Limb (tissue), 2 donors: Measurements from ENCODE around the gene CC2D1B.
A peak's percentile ranks its signal among the peaks of the same experiment; 100 is the strongest.

Experiments
- DNase-seq, 2 donors: peaks; one replicate each; pipeline ENCODE4 v3.0.0-alpha.2; 2016; ENCODE audit errors: extremely low spot score in 2 of 2

CC2D1B gene

DNA sequence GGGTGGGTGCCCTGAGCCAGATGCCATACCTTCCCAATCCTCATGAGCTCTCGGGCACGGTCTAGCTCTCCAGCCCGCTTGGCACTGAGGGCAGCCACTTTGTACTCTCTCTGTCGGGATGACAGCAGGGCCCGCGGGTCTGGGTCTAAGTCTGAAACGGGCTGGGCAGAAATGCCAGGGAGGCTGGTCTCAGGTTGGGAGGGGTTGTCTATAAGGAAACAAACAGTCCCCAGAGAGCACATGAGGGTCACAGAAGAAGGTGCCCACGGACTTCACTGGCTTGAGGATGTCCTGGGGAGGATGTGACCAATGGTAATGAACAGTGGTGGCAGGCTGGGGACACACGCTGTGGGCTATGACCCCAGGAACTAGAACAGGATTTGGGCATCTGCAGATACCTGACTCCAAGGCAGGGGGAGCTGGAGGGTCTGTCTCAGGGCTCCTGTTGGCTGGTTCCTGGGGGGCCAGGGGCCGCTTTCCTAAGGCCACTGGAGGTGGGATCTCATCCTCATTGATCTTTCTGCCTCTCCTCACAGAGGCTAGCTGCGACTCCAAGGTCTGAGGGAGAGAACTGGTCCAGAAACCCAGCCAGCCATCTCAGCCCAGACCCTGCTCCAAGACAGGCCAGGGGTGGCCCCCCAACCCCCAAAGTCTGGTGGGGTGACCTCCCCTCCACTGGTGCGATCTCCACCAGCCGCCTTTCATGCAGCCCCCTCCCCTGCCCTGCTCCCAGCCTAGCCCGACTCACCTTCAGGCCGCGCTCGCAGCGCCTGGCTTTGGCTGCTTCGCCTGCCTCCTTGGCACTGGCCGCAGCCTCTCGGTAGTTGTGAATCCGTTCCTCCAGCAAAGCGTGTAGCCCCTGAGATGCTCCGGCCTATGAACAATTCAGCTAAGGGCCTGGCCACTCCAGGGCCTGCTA, 6.1 kb downstream of the CC2D1B start:
- DNase-seq: no peak

DNA sequence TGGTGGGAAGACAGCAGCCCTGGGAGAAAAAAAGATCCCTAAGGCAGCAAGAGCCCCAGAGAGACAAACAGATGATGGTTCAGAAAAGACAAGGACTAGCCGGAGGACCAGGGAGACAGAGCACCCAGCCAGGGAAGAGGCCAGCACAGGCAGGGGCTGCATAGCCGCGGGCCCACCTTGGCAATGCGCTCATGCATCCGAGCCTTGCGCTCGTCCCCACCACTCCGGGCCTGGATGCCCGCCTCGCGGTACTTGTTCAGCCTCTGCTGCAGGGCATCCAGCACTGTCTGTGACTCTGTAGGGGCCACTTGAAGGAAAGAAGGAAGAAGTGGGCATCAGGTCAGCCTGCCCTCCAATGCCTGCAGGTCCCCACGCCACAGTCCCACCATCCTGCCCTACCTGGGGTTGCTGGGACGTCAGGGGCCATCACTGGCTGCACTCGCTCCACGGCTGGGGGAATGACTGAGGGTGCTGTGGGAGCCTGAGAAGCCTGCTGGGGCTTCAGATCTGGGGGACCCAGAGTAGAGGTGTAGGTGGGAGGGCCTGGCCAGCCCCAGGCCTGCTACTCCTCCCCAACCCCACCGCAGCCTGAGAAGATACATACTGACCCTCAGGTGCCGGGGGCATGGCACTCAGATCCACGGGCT, 7.0 kb downstream of the CC2D1B start:
- DNase-seq: no peak

DNA sequence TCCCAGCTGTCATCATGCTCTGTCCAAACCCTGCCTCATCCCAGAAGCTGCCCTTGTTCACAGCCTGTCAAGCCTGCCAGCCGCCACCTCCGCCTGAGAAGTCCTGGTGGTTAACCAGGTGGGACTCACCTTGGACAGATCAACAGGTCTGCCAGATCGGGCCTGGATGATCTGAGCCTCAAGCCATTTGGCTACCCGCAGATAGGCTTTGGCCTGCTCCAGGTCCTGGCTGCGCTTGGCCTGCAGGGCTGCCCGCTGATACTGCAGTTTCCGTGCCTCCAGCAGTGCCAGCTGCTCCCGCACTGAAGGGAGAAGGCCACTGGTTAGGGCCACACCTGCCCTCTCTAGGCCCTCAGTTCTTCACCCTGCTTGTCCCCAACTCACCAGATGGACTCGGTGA, 8.6 kb downstream of the CC2D1B start:
- DNase-seq: no peak

DNA sequence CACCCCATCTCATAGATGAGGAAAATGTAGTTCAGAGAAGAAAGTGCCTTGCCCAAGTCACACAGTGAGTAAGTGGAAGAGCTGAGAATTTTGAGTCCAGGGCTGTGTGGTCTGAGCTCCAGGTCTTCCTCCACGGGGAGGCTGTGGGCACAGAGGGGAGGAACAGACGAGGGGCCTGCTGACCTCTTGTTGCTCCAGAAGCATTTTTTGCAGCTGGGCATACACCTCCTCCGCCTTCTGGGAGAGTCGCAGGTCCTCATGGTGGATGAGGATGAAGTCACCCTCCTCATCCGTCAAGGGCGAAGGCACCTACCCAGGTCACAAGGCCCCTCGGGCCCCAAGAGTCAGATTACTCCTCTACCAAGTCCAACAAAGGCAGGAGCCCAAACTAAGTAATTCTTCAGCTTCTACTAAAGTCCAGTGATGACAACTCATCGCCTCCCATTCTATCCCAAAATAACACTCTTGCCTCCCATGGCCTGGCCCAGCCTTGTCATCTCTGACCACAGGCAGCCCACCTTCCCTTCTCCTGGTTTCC, 9.1 kb downstream of the CC2D1B start:
- no peak for DNase-seq

DNA sequence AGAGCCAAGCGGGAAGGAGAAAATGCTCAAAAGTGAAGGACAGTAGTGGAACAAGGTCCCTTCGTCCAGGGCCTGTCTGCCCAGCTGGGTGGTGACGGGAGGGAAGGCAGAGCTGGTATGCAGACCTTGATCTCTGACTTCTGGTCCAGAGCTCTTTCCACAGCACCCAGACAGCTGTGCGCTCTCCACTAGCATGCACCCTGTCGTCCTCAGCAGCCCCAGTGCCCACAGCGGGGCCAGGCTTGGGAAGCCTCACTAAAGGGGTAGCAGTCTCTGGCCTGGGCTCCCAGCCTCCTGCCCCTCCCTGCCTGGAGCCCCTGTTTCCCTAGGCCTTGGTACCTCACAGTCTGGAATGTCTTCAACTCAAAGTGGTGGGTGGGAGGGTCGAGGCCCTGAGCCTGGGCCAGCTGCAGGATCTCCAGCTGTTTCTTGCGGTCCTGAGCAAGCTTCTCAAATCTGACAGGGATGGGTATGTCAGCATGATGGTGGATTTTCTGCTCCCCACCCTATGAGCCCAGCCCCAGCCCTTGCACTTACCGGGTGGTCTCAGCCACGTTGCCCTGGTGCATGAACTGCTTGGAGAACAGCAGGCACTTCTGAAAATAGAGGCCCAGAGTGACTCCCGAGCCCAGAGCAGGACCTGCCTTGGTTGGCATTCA, 10.0 kb downstream of the CC2D1B start:
- no peak for DNase-seq

DNA sequence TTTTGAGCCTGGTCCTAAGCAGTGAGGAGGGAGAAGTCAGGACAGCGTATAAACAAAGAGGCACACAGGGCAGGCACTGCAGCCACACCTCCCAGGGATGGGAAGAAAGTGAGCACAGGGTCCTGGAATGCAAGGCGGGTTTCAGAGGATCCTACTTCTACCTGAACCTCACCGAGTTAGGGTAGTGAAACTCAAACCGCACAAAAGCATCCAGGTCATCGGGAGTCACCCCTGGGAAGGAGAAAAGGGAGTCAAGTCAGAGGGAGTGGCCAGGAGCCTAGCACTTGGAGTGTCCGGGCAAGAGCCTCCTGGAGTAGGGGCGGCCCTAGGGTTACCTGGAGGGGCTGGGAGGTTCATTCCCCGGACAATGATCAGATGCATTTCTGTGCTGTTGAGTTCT, 10.6 kb downstream of the CC2D1B start:
- no peak for DNase-seq

DNA sequence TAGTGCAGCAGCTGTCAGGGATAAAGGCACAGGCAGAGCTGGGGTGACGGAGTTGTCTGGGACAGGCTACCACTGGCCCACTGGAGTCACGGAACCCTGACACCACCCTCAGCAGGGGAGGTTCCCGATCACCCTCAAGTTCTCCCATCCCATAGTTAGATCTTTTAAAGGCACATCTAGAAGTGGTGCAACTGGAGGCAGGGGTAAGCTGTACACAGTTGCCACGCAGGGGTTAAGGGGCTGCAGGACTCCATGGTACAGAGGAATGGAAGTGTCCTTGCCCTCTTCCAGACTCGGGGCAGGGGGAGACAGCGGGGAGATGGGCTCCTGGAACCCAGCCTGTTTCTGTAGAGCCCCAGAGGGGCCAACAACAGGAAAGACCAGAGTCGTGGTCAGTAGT, 13.3 kb downstream of the CC2D1B start:
- DNase-seq: no peak

DNA sequence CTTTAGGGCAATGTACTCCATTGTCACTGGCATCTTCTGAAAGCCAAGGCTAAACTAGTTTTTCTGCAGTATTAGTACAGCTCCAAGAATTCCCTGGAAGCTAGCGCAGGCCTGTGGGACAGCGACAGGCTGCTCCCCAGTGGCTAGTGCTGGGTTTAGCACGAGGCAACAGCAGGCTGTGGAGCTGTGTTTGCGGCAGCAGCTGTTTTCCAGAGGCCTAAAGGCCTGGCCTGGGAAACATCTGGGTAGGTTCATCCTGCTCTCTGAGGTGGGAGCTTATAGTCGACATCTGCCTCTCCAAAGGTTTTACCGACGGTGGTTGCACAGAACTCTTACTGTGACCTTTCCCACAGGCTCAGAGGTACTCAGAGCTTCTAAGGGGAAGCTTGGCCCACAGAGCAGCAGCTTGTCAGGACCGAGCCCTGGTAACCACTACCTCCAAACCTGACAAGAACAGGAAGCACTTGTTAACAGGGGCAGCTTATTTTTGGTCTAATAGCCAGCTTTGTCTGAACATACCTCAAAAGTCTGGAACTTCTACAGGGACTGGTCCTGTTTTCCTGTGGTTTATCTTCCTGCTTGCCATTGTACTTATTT, 17.2 kb downstream of the CC2D1B start:
- DNase-seq: peak in 1 of 2 donors; percentile 33

DNA sequence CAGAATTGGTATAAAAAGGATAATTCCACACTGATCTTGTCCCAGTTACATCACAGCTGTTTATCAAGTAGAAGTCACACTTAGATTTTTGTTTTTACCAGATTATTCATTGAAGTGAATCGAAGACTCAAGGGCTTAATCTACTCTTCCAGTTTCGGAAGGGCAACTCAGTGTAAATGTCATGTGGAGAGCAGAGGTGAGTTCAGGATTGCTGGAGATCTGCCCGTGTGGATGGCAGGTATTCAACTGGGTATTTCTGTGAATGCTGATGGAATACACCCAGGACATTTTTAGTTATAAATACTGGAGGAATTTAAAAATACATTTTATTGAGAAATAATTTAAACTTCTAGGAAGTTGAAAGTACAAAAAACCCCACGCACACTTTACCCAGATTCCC, 19.4 kb downstream of the CC2D1B start:
- DNase-seq: no peak

DNA sequence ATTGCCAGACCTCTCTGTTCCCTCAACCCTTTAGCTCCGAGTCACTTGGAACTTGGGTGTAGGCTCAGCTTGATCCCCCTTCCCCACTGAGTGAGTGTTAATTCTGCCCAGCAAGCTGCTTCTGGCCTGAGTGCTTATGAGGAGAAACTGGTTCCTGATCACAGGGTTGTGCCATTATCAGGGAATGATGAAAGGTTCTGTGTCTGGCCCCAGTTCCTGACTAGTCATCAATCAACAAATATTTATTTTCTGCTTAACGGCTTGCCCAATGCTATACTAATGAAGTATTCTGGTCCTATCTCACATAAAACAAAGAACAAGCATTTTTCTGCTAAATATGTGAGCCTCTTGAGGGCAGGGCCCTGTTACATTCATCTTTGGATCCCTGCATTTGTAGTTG, 20.8 kb downstream of the CC2D1B start:
- DNase-seq: no peak

DNA sequence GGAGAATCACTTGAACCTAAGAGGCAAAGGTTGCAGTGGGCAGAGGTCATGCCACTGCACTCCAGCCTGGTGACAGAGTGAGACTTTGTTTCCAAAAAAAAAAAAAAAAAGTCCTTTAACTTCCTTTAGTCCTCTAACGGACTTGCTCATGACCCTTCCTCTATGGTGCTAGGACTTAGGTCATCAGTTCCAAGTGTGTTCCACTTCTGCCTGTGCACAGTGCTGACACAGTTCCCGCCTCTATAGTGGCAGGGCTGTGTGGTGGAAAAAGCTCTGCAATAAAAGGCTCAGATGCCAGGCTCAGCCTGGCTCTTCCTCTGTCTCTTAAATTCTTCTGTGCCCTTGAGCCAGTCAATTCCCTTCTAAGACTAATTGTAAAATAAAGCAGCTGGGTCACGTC, 22.0 kb downstream of the CC2D1B start:
- DNase-seq: no peak

DNA sequence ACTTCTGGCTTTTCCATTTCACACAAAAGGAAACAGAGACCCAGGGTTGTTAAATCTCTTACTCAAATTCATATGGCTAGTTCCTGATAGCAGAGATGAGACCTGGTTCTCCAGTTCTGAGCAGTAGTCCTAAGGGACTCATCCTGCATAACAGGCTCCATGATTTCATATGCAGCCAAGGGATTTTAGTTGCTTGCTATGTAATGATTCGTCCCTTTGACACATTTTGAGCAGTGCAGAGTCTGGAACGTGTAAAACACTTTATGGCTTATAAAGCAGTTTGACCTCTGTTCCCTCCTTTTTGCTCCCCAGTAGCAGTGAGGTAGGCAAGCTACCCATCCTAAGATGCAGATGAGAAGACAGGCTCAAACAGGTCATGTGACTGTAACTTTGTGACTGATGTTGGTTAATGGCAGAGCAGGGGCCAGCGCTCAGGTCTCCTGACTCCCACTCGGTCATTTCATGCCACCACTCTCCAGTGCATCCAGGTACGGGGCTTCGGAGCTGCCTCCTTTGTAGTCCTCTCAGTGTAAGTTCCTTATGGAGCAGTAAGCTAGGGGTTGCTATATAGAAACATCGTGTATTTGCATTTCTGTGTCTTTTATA, 24.2 kb downstream of the CC2D1B start:
- no peak for DNase-seq

DNA sequence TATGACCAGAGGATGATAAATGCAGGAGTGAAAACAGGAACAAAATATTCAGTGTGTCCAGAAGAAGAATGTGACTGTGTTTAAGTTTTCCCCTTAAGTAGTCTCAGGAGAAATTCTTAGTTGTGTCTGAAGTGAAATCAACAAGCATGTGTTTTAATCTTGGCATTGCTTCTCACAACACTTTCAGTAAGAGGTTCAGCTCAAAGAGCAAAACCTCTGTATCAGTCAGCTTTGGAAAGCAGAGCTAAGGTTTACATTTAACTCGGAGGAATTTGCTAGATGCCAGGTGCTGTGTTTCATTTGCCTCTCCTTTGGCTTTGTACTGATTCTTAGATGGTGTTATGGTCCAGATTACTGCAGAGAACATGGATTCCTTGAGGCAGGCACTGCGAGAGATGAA, 28.6 kb downstream of the CC2D1B start:
- DNase-seq: no peak

DNA sequence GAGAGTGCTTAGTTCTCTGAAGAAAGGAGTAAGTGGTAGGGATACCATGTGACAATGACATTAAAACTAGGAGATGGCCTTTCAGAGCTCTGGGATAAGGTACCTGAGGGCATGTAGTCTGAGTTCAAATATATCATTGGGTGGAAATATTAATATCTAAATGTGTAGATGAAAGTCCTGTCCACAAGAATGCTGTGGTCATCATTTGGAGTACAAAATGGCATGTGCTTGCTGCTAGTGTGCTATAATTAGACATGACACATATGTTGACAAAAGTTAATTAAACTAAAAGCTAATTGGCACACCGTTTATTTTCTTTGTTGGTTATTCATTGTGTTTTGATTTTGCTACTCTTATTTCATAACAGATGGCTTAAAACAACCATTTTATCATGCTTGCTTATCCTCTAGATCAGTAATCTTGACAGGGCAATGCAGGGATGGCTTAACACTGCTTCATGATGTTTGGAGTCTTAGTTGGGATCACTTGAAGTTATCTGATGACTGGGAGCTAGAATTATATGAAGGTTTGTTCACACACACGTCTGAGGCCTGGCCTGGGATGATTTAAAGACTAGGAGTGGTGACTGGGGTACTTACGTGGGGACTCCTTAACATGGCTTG, 31.0 kb downstream of the CC2D1B start:
- no peak for DNase-seq

DNA sequence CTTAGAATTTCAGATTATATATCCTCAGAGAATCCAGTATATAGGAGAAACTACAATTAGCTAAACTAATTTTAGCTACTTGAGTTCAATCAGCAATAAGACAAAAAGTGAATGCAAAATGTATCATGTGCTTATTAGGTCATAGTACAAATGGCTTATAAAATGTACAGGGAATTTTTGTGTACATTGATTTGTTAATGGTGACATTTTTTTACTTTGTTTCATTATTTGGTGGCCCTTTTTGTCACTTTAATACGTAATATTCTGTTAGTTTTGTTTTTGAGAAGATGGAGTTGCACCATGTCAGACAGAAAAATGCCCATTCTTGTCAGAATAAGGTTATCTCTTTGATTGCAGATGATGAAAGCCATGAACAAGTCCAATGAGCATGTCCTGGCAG, 33.6 kb downstream of the CC2D1B start:
- DNase-seq: no peak

DNA sequence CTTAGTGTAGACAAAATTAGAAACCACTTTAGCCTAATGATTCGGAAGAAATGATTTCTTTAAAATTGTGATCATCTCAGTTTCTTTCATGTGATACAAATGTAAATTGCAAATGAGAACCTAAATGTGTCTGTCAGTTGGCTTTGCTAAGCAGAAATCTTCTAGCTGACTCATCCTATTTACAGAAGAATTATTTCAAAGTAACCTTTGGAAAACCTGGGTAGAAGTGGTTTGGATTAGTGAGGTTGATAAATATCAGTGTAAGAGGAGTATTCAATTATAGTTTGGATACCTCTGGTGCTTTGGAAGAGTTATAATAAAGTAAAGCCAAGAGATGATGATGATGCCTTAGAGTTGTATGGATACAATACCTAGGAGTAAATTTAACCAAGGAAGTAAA, 37.4 kb downstream of the CC2D1B start:
- DNase-seq: no peak

DNA sequence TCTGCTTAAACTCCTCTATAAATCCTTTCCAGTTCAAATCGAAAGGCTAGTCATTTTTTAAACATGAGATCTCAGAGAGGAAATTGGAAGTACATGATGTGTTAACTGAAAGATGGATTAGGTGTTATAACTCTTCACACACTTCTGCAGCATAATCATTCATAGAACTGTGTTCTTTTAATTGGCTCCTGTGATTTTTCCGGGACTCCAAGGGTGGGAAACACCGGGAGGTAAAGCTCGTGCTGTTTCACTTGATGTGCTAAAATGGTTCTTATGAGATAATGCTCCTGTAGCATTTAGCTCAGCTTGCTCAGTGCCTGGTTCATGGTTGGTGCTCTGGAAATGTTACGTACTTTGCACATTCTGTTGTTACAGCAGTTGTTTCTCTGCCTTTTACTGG, 40.2 kb downstream of the CC2D1B start:
- DNase-seq: no peak

DNA sequence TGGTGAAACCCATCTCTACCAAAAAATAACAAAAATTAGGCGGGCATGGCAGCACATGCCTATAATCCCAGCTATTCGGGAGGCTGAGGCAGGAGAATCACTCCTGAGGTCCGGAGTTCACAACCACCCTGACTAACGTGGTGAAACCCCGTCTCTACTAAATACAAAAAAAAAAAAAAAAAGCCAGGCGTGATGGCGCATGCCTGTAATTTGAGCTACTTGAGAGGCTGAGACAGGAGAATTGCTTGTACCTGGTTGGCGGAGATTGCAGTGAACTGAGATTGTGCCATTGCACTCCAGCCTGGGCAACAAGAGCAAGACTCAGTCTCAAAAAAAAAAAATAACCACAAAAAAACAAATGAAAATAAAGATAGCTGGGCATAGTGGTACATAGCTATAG, 42.3 kb downstream of the CC2D1B start:
- no peak for DNase-seq

DNA sequence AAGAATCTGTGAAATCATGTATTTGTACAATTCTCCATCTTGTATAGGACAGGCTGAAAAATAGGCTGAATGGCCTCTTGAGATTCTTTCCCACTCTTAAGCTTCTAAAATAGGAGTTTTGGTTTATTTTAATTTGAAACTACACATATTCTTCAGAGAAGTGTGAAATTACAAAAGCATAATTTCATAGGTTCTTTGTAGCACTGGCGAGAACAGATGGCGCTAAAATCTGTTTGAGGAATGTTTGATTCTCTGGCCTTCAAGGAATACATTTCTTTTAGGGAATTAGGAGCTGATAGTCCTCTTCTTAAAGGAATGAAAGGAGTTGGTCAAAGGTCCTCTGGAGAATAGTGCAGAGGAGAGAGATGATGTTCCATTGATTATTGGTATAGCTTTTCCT, 44.9 kb downstream of the CC2D1B start:
- DNase-seq: no peak

DNA sequence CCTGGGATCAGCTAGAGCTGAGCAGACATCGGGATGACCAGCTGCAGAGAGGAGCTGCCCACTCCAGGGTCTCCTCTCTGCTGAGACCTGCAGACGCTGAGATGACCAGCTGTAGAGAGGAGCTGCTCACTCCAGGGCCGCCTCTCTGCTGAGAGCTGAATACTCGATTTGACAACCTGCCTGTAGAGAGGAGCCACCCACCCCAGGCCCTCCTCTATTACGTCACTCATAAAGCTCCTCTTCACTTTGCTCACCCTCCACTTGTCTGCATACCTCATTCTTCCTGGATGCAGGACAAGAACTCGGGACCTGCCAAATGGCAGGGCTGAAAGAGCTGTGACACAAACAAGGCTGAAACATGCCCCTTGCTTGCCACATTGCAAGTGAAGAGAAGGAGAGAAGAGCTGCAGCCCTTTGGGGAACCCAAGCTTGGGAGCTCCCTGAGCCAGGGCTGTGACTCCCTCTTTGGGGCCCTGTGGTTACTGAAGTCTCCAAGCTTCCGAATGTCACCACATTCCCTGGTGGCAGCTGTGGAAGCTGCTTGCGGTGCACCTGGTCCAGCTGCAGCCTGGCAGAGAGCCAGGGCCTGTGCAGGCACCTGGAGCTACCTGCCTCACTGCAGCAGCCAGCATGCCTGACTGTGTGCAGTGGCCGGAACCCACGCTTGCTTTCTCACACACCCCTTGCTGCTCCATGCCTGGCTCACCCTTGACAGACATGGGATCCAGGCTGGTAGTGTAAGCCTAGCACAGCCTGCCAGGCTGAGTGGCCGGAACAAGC, 59.6 kb downstream of the CC2D1B start:
- DNase-seq: no peak
